ENCODE data around the gene ESD.
"Not testable (repeated sequence)": the region's sequence is repeated elsewhere in the genome, so short reads cannot be mapped to it uniquely, and the experiment has no call there.

ESD gene

GRCh38 chr13:46783504-46783903 is 13.5 kb downstream of the ESD start:
- no peak for DNase-seq

DNA sequence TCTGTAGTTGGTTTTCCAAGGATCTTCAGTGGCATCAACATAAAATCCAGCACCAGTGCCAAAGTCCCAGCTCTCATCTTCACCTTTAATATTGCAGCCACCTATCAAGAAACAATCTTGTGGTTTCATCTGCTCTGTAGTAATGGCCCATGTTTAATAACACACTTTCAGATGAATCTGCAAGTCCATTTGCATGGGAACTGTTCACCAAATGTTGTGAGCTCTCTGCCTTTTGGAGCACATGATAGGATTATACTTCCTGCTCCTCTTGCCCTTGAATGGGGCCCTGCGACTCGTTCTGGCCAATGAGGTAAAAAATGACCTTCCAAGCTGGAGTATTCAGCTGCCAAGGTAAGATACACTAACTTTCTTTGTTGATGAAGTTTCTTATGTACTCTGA is 14.3 kb downstream of the ESD start:
- DNase-seq, result no peak

- no peak for DNase-seq
These were observed 14.9 kb downstream of the ESD start for GRCh38 chr13:46782066-46782465.

DNA sequence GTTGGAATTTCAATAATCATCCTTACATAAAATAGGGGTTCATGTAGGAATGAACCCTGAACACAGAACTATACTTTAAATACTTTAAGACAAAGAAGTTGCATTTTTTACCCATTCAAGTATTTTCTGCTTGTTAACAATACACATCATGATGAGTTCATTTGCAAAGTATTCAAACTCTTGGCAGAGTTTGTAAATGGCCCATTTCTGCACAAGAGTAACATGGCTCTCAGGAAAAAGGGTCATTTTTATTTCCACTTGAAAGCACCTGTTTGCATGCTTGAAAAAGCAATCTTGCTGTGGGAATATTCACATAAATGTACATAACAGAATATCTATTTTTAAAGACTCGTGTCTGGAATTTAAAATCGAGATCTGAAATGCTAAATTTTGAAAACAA is 18.1 kb downstream of the ESD start:
- no peak for DNase-seq

- DNase-seq, result no peak
These were observed 18.9 kb downstream of the ESD start for GRCh38 chr13:46778095-46778494.

DNA sequence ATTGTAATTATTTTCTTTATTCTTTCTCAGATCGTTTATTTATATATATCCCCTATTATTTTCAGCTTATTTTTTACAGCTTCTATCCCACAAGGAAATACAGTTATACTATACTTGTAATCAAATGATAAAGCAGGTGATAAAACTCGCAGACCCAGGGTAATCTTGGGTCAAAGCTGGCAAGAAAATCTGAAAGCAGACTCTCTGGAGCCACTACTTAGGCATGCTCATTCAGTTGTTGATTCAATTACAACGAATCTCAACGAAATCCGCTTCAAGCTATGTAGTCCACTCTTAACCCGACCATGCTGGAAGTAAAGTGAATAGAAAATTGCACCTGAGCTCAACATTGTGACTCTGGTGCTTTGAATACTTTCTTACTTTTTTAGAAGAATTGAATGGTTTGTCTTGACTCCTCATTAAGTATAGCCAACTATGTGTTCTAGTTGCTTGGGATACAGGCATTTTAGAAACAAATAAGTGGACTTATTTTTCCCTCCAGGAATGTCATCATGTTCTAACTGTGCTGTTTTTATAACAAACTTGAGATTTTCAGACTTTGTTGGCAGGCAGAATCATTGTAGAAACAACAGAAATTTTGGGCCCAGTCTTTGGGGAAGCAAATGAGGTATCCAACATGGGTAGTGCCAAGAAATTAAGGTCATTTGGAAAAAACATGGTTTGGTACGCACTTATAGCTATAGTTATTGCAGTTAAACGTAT is 21.4 kb downstream of the ESD start:
- no peak for DNase-seq

DNA sequence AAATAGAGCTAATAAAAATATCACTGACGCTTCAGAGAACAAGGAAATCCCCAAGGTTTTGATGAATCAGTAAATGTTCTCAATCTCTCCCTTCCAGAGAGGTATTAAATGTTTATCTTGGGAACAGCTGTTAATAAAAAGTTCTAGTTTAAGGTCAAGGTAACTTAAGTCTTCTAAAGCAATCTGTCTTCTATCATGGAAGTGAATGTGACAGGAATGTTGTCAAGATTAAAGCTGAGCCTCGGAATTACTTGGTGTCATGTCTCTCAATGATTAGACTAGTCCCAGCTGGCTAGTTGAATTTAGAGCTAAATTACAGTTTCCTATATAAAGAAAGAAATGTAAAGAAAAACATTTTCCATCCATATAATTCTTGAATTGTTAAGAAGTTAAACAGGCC is 23.4 kb downstream of the ESD start:
- DNase-seq, result no peak

DNA sequence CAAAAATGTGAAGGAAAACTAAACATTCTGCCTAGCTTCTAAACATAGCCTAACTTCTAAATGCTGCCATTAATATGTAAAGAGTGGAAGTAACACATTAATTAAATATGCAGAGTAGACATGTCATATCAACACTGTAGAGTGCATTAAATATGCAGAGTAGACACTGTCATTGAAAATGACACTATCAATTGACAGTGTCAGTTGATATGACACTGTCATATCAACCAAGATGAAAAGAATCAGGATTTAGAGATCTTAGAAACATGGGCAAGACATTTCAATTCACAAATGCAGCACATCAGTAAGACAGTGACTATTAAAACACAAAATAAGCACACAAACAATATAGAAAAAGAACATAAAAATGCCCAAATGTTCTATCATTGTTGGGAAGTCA is 25.3 kb downstream of the ESD start:
- DNase-seq, result no peak

DNA sequence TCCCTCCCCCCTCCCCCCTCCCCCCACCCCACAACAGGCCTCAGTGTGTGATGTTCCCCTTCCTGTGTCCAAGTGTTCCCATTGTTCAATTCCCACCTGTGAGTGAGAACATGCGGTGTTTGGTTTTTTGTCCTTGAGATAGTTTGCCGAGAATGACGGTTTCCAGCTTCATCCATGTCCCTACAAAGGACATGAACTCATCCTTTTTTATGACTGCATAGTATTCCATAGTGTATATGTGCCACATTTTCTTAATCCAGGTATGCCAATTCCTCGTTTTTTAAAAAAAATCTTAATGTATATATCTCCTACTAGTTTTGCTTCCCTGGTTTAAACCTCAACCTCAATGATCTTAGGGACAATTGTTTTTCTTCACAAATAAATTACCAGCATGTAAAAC is 27.0 kb downstream of the ESD start:
- DNase-seq, result not testable (repeated sequence)

GRCh38 chr13:46761866-46762265 is 35.1 kb downstream of the ESD start:
- no peak for DNase-seq

DNA sequence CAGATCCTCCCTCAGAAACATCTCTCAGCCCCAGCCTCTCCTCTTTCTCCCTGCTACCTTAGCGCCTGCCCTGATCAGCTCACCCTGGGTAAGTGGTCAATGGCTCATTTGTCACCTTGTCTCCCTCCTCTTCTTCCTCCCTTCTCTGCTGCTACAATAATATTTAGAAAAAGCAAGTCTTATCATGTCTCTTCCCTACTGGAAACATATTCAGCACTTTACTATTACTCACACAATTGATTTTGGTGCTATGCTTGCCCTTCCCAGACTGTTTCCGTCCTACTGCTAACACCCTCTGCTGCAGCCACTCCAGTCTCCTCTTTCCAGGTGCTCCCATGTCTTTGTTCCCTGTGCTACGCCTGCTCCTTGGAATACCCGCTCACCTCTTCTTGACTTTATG is 35.8 kb downstream of the ESD start:
- DNase-seq, result no peak

GRCh38 chr13:46759846-46760245 is 37.1 kb downstream of the ESD start:
- no peak for DNase-seq

DNA sequence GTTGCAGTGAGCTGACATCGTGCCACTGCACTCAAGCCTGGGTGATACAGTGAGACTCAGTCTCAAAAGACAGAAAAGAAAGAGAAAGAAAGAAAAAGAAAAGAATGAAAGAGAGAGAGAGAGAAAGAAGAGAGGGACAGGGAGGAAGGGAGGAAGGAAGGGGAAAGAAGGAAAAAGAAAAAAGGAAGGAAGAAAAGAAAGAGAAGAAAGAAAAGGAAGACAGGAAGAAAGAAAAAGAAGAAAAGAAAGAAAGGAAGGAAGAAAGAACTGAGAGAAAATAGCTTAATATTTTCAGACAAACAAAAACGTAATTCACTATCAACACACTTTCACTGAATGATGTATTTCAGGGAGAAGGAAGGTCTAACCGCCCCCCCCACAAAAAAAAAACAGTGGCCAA is 39.3 kb downstream of the ESD start:
- no peak for DNase-seq

DNA sequence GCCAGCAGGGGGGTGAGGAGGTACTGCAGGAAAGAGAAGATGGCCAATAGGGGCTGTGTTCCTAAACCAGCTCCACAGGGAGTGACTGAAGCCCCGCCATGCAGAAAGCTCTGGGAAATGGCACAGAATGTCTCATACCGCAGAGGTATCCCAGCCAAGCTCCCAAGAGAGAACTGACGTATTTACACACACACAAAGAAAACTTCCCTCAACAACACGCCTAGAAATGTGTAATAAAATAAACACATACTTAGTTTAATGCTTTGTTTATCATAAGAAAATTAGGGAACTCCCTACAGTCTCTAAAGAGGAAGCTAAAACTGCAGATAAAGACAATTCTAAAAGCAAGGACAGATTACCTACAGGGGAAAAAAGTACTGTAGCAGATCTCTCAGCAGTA is 40.0 kb downstream of the ESD start:
- no peak for DNase-seq

DNA sequence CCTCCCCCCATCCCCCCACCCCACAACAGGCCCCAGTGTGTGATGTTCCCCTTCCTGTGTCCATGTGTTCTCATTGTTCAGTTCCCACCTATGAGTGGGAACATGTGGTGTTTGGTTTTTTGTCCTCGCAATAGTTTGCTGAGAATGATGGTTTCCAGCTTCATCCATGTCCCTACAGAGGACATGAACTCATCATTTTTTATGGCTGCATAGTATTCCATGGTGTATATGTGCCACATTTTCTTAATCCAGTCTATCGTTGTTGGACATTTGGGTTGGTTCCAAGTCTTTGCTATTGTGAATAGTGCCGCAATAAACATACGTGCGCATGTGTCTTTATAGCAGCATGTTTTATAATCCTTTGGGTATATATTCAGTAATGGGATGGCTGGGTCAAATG is 41.5 kb downstream of the ESD start:
- not testable (repeated sequence) for DNase-seq

DNA sequence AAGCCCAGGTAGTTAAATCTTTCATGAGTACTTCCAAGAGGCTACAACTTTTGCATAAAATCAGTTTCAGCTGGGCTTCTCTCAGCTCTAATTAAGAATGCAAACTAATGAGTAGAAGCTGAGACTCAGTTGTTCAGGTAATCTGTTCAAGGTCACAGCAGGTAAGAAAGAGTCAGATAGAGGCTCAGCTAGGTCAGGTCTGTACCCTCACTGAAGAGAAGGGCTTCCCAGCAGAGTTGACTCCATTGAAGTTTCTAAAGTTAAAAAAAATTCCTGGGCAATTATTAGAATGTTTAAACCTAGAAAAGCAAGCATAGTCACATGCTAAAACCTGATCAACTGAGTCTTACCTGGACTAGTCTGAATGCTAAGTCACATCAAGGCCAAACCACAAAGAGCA is 42.1 kb downstream of the ESD start:
- no peak for DNase-seq

- no peak for DNase-seq
These were observed 43.0 kb downstream of the ESD start for GRCh38 chr13:46753917-46754316.

DNA sequence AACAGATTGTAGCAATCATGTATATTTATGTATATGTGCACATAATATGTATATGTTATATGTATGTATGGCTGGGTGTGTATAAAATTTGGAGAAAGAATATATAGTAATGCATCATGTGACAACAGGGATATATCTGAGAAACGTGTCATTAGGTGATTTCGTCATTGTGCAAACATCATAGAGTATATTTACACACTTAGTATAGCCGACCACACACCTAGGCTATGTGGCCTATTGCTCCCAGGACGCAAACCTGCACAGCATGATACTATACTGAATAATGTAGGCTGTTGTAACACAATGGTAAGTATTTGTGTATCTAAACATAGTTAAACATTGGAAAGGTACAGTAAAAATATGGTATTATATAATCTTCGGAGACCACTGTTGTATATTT is 43.8 kb downstream of the ESD start:
- DNase-seq, result no peak

DNA sequence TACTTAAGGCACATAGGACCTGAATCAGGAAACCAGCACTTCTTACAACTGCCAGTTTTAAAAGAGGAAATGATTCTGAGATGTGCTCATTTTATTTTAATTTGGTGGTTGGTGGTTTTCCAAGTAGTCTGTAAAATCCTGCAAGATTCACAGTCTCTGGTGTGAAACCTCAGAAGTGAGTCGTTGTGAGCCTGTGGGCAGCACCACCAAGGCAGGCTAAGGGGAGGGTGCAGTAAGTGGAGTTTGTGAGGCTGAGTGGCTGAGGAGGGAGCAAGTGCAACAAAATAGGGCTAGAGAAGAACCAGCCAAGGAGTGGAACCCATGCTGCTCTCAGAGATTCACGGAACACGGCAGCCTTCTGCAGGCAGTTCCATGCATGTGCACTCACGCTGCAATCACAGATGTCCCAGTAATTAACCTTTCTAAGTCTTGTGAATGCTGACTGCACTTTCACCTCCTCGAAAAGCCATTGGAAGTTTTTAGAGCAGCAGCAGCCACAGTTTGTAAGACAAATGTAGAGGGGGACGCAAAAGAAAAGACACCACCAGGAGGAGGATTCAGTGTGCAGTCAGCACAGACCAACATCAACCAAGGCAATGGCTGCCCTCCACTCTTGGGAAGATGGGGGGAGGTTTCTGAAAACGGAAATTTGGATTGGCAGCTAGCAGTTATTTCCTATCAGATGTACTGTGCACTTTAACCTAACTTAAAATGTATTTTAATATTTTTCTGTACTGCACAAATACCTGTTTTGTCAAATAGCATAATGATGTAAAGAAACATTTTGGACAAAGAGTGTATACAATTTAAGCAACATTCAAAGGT is 44.9 kb downstream of the ESD start:
- DNase-seq, result peak; percentile 4

DNA sequence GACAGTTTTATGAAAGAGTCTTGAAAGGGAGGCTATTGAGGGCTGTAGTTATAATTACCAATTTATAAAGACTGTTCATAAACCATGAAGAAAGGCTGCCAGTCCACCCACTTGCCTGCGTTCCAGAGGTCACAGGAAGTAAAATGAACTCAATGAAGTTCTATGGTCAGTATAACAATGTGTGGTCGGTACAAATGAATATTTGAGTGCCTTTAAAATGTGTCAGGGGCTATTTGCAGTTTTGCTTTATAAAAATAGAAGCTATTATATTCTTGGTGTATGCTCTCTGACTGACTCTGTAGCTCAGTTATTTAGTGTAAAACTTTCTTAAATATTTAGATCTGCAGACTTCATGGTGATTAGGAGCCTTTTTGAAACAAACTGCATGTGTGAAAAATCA is 47.0 kb downstream of the ESD start:
- DNase-seq, result no peak

- no peak for DNase-seq
These were observed 48.7 kb downstream of the ESD start for GRCh38 chr13:46748300-46748699.

DNA sequence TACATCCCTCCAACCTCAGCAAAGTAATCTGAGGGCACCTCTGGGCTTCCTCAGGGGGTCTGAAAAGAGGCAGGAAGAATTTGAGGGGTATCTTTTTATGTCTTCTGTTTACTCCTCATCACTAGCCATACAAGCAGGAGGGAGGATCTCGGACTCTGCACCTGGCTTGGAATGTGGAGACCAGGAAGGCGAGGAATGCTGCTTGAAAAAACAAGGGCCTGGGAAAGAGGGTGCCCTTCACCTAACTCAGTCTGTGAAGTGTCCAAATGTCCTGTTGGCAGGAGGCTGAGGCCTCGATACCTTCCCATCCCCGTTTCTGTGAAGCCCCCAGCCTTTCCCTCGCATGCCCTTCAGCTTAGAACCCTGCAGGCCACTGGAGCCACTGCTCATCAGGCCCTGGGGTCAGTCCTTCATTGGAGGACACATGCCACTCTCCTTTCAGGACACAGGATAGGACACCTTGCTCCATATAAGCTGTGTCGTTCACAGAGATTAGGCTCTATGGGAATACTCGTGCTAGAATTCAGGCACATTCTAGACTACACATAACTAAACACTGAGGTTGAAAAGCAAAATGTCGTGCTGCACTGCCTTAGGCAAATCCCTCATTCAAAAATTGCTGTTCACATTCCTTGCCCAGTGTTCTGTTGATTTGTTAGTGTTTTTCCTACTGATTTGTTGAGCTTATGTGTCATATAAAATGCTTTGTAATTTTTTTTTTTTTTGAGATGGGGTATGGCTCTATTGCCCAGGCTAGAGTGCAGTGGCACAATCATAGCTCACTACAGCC is 49.7 kb downstream of the ESD start:
- no peak for DNase-seq

DNA sequence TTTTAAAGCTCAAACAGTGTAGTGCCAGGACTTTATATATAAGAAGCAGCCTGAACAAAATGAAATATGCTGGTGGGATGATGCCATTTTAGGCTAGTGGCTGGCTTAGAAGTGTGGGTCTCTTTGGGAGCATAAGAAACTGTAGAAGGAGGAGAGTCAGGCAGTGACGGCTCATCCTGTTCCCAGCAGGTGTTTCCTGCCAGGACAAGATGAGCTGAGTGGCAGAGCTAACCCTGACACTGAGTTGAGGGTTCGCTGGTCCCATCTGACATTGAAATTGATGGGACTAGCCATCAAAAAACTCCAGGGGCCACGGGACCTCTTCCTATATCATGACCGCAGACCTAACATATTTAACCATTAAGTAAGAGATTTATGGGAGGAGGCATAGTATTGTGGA is 51.3 kb downstream of the ESD start:
- no peak for DNase-seq

DNA sequence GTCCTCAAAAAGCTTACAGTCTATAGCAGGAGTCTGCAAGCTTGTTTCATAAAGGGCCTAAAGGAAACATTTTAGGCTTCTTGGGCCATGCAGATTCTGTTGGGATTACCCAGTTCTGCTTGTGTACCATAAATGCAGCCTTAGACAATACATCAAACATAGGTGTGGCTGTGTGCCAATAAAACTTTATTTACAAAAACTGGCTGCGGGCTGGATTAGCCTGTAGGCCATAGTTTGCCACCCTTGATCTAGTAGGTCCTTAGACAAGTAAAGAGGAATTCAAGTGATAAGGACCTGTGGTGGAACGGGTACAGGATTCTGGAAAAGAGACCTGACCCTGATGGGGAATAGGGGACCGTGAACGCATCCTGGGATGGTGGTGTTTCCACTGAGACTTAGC is 51.9 kb downstream of the ESD start:
- DNase-seq, result no peak

All from stimulated activated CD4-positive, alpha-beta T cell treated with anti-CD3 and anti-CD28 coated beads, Interleukin-12 subunit alpha, Interleukin-12 subunit beta, amount 100 ng/mL, for 4 hours (primary cell).